GM12875 (cell line): ENCODE results near the gene SMARCB1.

Experiments
- H3K4me3 ChIP-seq: one replicate; pipeline ENCODE4 v1.5.1; 2011; ENCODE audit warnings: low read depth, low read length, control low read depth
- TF ChIP-seq, protein P1 (sequence below): IDR thresholded peaks from 2 replicates; pipeline ENCODE4 v1.5.1; 2011; ENCODE audit warnings: low read depth, mild to moderate bottlenecking, control low read depth, inconsistent platforms, low read length, moderate library complexity, borderline replicate concordance; ENCODE audit not compliant: insufficient read depth

Gene SMARCB1

DNA sequence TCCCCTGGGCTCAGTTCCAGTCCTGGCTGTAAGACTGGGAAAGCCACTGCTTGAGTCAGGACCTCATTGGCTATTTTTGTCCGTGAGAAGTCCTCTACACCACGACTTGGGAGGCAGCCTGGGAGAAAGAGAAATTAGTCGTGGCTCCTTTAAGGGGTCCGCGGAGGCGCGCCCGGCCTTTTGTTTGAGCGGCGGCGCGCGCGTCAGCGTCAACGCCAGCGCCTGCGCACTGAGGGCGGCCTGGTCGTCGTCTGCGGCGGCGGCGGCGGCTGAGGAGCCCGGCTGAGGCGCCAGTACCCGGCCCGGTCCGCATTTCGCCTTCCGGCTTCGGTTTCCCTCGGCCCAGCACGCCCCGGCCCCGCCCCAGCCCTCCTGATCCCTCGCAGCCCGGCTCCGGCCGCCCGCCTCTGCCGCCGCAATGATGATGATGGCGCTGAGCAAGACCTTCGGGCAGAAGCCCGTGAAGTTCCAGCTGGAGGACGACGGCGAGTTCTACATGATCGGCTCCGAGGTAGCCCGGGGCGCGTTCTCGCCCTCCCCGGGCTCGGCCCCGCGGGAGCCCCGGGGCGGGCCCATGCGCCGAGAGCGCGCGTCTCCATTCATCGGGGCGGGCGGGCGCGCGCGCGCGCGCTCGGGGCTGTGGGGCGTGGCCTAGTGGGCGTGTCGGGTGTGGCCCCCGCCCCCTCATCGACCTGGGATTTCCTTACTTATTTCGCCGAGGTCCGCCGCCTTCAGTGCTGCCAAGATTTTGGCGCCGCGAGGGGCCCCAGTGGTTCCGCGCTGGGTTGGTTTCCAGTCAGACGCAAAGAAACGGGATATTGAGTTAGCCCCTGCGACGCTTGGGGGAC, at the start of gene SMARCB1:
TSS of gene SMARCB1 (plus strand) at position 215 of the 848 bp plus-strand sequence. CDS start at position 419, 204 bp downstream.
- TF ChIP-seq, protein P1, sequence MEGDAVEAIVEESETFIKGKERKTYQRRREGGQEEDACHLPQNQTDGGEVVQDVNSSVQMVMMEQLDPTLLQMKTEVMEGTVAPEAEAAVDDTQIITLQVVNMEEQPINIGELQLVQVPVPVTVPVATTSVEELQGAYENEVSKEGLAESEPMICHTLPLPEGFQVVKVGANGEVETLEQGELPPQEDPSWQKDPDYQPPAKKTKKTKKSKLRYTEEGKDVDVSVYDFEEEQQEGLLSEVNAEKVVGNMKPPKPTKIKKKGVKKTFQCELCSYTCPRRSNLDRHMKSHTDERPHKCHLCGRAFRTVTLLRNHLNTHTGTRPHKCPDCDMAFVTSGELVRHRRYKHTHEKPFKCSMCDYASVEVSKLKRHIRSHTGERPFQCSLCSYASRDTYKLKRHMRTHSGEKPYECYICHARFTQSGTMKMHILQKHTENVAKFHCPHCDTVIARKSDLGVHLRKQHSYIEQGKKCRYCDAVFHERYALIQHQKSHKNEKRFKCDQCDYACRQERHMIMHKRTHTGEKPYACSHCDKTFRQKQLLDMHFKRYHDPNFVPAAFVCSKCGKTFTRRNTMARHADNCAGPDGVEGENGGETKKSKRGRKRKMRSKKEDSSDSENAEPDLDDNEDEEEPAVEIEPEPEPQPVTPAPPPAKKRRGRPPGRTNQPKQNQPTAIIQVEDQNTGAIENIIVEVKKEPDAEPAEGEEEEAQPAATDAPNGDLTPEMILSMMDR = no peak
- peak within 1 kb of the TSS; percentile 78 for H3K4me3 ChIP-seq

DNA sequence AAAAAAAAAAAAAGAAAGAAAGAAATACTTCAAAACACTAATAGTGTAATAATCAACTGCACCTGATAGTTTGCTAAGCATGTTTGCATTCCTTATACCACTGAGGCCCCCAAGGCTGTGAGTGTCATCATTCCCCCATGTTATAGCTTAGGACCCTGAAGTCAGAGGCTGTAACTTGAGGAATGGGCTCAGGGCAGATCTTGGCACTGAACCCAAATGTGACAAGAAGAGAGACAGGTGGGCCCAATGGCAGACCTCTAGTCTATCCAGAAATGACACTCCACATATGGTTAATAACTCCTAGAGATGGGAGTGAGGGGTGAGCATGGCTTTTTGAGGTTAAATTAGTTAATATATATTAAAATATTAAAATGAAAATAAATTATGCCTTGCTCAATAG, 49.1 kb upstream of the SMARCB1 start:
- no peak overlapping the region for H3K4me3 ChIP-seq
- TF ChIP-seq, protein P1 = no peak

DNA sequence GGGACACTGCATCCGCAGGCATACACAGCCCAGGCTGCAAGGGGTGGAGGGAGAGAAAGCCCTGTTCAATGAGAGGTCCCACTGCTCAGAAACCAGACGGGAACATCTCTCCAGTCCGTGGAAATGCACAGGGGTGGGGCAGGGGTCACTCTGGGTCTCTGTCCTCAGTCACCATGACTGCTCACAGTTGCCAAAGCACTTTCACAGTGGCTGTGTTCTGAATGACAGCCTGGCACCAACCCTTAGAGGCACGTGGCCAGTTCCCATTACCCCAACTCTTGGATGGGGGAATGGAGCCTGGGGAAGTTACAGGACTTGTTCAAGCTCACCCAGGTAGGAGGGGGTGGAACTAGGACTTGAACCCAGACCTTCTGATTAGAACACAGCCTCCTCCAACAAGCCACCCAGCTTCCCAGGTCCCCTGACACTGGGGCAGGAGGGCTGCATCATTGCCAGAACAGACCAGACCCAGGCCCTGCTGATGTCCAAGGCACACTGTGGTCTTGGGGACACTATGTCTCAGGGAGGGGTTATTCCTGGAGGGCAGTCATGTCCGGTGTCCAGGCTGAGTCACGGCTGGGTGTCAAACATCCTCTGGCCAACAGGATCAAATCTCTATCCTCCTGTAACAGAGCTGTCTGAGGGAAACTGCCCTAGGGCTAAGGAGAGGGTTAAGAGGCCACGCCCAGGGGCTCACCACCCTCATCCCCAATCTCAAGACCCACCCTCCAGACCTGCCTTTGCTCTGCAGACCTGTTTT, 44.1 kb upstream of the SMARCB1 start:
- TF ChIP-seq, protein P1 = no peak
- H3K4me3 ChIP-seq = no peak overlapping the region

DNA sequence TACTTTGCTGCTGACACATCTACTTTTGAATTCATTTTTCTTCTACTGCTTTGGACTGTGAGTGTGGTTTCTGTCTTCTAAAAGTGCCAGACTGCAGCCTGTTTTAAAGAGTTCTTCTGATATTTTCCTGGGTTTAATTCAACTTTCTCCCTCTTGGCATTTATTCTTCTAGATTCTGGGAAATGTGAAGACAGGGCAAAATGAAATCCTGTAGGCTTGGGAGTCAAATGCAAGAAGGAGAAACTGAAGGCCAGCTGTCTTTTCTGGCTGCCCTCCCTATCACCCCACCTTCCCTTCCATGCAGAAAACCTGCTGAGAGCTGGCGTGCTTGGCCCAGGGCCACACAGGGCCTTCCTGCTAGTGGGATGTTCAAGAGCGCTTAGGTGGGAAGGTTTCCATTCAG, 43.5 kb upstream of the SMARCB1 start:
- TF ChIP-seq, protein P1 = no peak
- no peak overlapping the region for H3K4me3 ChIP-seq

DNA sequence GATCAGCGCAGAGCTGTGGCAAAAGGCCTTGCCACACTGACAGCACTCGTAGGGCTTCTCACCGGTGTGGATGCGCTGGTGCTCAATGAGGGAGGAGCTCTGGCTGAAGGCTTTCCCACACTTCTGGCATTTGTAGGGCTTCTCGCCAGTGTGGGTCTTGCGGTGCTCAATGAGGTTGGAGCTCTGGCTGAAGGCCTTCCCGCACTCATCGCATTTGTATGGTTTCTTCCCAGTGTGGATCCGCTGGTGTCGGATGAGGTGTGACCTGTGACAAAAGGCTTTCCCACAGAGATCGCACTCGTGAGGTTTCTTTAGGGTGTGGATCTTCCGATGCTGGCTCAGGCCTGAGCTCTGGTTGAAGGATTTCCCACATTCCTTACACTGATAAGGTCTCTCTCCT, 42.8 kb upstream of the SMARCB1 start:
- TF ChIP-seq, protein P1 = no peak
- H3K4me3 ChIP-seq = no peak overlapping the region

DNA sequence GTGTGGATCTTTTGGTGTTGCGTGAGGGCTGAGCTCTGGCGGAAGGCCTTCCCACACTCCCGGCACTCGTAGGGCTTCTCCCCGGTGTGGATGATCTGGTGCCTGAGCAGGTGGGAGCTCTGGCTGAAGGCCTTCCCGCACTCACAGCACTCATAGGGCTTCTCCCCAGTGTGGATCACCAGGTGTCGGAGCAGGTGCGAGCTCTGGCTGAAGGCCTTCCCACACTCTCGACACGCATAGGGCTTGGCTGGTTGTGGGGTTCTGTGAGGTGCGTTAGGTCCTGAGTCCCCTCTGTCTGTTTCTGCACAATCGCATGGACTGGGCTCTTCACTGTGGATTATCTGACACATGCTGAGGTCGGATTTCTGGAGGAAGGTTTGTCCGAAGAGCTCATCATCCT, 42.3 kb upstream of the SMARCB1 start:
- TF ChIP-seq, protein P1 = no peak
- H3K4me3 ChIP-seq = no peak overlapping the region
